ENCODE data around the gene ZNF552. TPM values are rescaled to one million over a fixed set of nuclear protein-coding genes. Genes with fewer than 3 reads are reported as not detected.
"Not testable (repeated sequence)": the region's sequence is repeated elsewhere in the genome, so short reads cannot be mapped to it uniquely, and the experiment has no call there.

The ZNF552 gene
- total RNA-seq, 4 donors from 2014 or later, result 5.6 to 11.5 (median 8.3) TPM

DNA sequence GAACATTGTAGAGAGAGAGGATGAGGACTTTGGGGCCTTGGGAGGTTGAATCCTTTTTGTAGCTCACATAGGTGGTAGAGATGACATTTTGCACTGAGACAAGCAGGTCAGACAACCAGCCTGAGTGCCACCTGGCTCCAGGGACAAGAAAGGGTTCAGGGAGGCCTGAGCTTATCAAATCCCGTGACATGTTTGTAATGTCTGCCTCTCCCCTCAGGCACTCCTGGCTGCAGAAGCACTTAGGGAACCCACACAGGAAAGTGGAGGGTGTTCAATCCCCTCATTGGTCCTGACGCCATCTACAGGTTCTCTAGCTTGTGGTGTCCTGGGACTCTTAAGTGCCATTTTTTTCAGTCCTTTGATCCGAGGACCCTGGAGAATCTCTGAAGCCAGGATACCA lies 6.4 kb upstream of the ZNF552 start:
- H3K36me3 ChIP-seq; DNase-seq (ENCODE audit: low spot score in 2 of 2); H3K9me3 ChIP-seq; H3K27ac ChIP-seq; H3K4me3 ChIP-seq; H3K27me3 ChIP-seq: not testable (repeated sequence)
- peaks cover 16% of the 10 kb centered on the region for H3K4me1 ChIP-seq
- WGBS, result no CpG with 5 or more reads among the region's 3 CpGs

DNA sequence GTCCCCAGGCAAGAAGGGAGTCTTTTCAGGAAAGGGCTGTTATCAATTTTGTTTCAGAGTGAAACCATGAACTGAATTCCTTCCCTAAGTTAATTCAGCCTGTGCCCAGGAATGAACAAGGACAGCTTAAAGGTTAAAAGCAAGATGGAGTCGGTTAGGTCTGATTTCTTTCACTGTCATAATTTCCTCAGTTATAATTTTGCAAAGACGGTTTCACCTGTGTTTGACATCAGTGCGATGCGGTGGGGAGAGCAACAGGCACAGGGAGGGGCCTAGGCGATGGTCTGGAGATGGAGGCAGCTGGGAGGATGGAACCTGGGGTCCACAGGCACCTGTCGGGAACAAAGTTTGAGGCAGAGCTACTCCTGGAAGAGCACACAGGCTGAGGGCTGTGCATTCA lies 5.9 kb upstream of the ZNF552 start:
- no peak overlapping the region for H3K27ac ChIP-seq
- no peaks in the 10 kb centered on the region for H3K9me3 ChIP-seq
- TF ChIP-seq, protein P1, sequence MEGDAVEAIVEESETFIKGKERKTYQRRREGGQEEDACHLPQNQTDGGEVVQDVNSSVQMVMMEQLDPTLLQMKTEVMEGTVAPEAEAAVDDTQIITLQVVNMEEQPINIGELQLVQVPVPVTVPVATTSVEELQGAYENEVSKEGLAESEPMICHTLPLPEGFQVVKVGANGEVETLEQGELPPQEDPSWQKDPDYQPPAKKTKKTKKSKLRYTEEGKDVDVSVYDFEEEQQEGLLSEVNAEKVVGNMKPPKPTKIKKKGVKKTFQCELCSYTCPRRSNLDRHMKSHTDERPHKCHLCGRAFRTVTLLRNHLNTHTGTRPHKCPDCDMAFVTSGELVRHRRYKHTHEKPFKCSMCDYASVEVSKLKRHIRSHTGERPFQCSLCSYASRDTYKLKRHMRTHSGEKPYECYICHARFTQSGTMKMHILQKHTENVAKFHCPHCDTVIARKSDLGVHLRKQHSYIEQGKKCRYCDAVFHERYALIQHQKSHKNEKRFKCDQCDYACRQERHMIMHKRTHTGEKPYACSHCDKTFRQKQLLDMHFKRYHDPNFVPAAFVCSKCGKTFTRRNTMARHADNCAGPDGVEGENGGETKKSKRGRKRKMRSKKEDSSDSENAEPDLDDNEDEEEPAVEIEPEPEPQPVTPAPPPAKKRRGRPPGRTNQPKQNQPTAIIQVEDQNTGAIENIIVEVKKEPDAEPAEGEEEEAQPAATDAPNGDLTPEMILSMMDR (IDR thresholded peaks at IDR 0.05), result no peak
- TF ChIP-seq POLR2A (IDR thresholded peaks at IDR 0.05) (no peak), POLR2AphosphoS5 (IDR thresholded peaks at IDR 0.05) (no peak), EP300 (IDR thresholded peaks at IDR 0.05) (no peak)
- 63% methylated on average over 6 of the region's 6 CpGs for WGBS
- peak overlapping the region; percentile 79 for H3K4me3 ChIP-seq
- H3K27me3 ChIP-seq, result no peaks in the 10 kb centered on the region
- no peak for DNase-seq (ENCODE audit: low spot score in 2 of 2)
- H3K36me3 ChIP-seq, result no peaks in the 10 kb centered on the region
- H3K4me1 ChIP-seq, result peaks cover 16% of the 10 kb centered on the region

DNA sequence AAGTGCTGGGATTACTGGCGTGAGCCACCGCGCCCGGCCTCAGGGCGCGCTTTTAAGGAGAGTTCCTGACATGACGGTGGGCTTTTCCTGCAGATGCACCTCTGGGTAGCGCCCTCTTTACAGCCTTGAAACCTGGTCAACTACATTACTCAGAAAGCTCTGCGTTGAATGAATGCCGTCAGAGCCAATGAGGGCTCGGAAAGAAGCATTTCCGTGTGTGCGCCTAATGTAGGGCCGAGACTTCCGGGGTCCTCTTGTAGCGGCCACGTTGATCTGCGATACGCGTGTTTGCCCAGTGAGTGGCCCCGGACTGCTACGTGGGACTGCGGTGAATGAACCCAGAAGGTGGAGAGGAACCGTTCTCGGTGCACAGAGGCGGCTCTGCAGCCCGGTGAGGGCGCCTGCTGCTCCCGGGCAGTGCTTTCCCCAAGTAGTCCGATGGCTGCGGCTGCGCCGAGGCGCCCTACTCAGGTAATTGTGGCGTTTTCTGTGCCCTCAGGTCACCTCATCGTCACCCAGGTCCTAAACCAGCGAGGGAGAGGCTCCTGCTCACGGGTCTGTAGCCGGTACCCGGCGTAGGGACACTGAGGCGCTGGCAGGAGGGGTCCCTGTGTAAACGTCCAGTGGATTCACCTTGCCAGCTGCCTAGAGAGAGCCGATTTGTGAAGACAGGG lies 4.9 kb upstream of the ZNF552 start:
- Histone ChIP-seq H3K36me3 (no peaks in the 10 kb centered on the region), H3K4me3 (peak overlapping the region; percentile 79), H3K27ac (peak overlapping the region; percentile 76), H3K4me1 (peaks cover 21% of the 10 kb centered on the region), H3K9me3 (no peaks in the 10 kb centered on the region), H3K27me3 (no peaks in the 10 kb centered on the region)
- under 1% methylated on average over 31 of the region's 44 CpGs for WGBS
- DNase-seq (ENCODE audit: low spot score in 2 of 2), result peak; percentile 79 to 88
- TF ChIP-seq POLR2A (IDR thresholded peaks at IDR 0.05) (peak in 1 of 2 donors; percentile 48), EP300 (IDR thresholded peaks at IDR 0.05) (no peak)

DNA sequence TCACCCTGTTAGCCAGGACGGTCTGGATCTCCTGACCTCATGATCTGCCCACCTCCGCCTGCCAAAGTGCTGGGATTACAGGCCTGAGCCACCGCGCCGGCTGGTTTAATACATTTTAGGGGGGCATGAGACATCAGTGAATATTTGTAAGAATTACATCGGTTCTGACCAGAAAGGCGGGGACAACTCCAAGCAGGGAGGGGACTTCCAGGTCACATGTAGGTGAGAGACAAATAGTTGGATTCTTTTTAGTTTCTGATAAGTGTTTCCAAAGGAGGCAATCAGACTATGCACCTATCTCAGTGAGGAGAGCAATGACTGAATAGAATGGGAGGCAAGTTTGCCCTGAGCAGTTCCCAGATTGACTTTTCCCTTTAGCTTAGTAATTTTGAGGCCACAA lies 3.7 kb upstream of the ZNF552 start:
- H3K27ac ChIP-seq, result no peak overlapping the region
- WGBS, result 92% methylated on average over 7 of the region's 7 CpGs
- no peaks in the 10 kb centered on the region for H3K27me3 ChIP-seq
- H3K9me3 ChIP-seq, result no peaks in the 10 kb centered on the region
- H3K4me1 ChIP-seq, result peaks cover 31% of the 10 kb centered on the region
- no peak overlapping the region for H3K4me3 ChIP-seq
- DNase-seq (ENCODE audit: low spot score in 2 of 2), result no peak
- TF ChIP-seq POLR2A (IDR thresholded peaks at IDR 0.05), result no peak
- TF ChIP-seq, protein P1 (IDR thresholded peaks at IDR 0.05), result no peak
- no peak for TF ChIP-seq POLR2AphosphoS5 (IDR thresholded peaks at IDR 0.05)
- TF ChIP-seq EP300 (IDR thresholded peaks at IDR 0.05), result no peak
- H3K36me3 ChIP-seq, result no peaks in the 10 kb centered on the region

DNA sequence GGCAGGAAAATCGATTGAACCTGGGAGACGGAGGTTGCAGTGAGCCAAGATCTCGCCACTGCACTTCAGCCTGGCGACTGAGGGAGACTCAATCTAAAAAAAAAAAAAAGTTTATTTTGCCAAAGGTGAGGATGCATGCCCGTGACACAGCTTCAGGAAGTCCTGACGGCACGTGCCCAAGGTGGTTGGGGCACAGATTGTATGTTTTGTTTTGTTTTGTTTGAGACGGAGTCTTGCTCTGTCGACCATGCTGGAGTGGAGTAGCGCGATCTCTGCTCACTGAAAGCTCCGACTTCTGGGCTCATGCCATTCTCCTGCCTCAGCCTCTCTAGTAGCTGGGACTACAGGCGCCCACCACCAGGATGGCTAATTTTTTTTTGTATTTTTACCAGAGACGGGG lies 3.3 kb upstream of the ZNF552 start:
- WGBS, result 94% methylated on average over 14 of the region's 14 CpGs
- Histone ChIP-seq H3K4me1 (peaks cover 34% of the 10 kb centered on the region), H3K36me3 (no peaks in the 10 kb centered on the region), H3K27ac (no peak overlapping the region), H3K27me3 (no peaks in the 10 kb centered on the region), H3K9me3 (no peaks in the 10 kb centered on the region), H3K4me3 (no peak overlapping the region)
- TF ChIP-seq, protein P1 (IDR thresholded peaks at IDR 0.05), result no peak
- TF ChIP-seq POLR2A (IDR thresholded peaks at IDR 0.05) (no peak), POLR2AphosphoS5 (IDR thresholded peaks at IDR 0.05) (no peak), EP300 (IDR thresholded peaks at IDR 0.05) (no peak)
- no peak for DNase-seq (ENCODE audit: low spot score in 2 of 2)

DNA sequence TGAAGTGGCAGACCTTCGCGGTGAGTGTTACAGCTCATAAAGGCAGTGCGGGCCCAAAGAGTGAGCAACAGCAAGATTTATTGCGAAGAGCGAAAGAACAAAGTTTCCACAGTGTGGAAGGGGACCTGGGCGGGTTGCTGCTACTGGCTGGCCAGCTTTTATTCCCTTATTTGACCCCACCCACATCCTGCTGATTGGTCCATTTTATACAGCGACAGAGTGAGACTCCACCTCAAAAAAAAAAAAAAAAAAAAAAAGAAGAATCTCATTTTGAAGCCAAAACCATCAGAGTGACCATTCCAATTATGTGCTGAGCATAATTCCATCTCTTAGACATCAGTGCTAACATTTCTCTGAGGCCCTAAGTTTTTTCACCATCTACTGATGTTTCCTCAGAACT lies 1.9 kb upstream of the ZNF552 start:
- H3K27ac ChIP-seq, result no peak overlapping the region
- TF ChIP-seq POLR2A (IDR thresholded peaks at IDR 0.05) (no peak), EP300 (IDR thresholded peaks at IDR 0.05) (no peak), POLR2AphosphoS5 (IDR thresholded peaks at IDR 0.05) (no peak)
- TF ChIP-seq, protein P1 (IDR thresholded peaks at IDR 0.05), result no peak
- H3K27me3 ChIP-seq, result no peaks in the 10 kb centered on the region
- H3K4me3 ChIP-seq, result no peak overlapping the region
- H3K9me3 ChIP-seq, result no peaks in the 10 kb centered on the region
- 87% methylated on average over 7 of the region's 7 CpGs for WGBS
- peaks cover 5% of the 10 kb centered on the region for H3K36me3 ChIP-seq
- DNase-seq (ENCODE audit: low spot score in 2 of 2), result no peak
- H3K4me1 ChIP-seq, result peaks cover 39% of the 10 kb centered on the region

Data from suprapubic skin (tissue), 4 donors.